ENCODE data around the gene CCR7.
A peak's percentile ranks its signal among the peaks of the same experiment; 100 is the strongest.

Gene CCR7

DNA sequence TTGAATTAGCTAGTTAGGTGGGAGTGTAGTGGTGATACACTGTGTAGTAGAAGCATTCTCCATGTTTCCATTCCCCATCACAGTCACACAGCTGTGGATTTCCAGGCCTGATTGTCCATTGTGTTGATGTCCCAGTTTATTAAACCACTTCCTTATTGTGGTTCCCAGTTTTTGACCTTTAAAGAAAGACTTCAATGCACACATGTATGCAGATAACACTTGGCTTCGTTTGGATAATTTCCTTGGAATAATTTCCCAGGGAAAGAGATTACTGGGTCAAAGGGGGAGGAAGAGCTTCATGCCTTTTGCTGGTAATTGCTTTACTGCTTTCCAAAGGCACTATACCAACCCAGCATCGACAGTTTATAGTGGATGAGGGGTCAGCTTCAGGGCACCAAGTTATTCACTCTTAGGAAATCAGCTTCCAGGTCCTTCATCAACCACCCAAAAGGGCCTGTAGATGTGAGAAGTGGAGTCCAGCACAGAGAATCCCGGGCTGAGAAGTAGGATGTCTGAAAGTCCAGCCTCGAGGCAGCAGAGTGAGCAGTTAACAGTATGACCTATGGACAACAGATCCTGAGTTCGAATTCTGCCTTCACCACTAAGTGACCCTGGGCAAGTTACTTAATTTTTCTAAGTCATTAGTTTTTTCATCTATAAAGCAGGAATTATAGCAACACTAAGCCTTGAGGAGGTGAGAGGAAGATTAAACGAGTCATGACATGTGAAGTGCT, 32.6 kb downstream of the CCR7 start:
- DNase-seq = no peak

DNA sequence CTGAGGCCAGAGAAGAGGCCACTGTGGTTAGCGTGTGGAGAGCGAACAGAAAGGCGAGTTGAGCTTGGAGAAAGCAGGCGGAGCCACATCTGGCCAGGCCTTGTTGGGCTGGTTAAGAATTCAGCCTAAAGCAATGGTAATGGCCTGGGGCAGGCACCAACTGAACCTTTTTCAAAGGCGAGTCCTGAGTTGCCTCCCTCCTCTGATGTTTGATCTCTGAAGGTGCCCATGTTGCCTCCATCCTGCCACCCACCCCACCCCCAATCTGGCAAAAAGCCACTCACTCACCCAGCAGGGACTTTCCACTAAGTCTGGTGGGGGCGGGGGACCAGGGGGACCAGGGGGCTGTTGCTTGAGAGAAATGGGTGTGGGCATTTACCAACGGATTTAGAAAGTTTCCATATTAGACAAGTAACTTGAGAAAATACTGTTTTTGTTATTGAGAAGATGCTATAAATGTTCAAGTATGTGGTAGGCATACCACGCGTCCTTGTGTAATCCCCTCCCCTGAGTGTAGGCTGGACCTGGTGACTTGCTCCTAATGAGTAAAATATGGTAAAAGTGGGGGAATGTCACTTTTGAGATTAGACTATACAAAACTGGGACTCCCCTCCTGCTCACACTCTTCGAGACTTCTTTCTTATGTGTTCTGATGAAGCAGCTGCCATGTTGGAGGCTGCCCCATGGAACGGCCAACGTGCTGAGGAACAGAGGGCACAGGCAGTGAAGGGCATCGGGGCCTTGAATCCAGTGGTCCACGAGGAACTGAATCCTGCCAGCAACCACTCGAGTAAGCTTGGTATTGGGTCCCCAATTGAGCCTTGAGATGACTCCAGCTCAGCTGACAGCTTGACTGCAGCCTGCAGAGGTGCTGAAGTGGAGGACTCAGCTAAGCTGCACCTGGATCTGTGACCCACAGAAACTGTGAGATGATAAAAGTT, 34.0 kb downstream of the CCR7 start:
- DNase-seq = peak; percentile 82

DNA sequence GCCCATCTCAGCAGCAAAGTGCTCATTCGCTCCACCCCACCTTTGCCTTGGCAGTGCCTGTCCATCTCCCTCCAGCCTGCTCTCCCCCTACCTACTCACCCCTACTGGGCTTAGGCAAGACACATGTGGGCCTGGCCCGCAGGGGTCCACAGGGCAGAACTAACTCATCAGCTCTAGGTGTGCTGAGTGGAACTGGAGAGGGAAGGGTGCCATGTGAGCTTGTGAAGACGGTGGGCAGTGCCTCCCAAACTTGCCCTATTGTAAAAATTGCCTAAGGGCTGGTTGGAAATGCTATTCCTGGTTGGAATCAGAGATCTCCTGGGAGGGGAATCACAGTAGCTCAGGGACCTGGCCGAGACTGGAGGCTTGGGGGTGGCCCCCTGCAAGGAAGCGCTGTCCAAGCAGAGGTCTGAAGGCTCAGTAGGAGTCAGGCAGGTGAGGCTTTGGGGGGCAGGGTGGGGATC, 34.7 kb downstream of the CCR7 start:
- no peak for DNase-seq

DNA sequence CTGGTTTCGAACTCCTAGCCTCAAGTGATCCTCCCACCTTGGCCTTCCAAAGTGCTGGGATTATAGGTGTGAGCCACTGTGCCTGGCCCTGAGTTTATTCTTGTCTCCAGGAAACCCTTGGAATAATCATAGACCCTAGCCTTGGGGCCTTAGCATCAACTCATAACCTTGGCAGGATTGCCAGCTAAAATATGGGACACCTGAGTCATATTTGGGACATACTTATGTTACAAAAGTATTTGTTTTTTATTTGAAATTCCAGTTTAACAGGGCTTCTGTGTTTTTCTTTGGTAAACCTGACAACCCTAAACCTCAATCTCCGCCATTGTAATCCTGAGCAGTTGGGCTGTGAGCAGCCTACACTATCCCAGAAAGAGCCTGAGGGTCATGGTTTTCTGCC, 35.3 kb downstream of the CCR7 start:
- no peak for DNase-seq

DNA sequence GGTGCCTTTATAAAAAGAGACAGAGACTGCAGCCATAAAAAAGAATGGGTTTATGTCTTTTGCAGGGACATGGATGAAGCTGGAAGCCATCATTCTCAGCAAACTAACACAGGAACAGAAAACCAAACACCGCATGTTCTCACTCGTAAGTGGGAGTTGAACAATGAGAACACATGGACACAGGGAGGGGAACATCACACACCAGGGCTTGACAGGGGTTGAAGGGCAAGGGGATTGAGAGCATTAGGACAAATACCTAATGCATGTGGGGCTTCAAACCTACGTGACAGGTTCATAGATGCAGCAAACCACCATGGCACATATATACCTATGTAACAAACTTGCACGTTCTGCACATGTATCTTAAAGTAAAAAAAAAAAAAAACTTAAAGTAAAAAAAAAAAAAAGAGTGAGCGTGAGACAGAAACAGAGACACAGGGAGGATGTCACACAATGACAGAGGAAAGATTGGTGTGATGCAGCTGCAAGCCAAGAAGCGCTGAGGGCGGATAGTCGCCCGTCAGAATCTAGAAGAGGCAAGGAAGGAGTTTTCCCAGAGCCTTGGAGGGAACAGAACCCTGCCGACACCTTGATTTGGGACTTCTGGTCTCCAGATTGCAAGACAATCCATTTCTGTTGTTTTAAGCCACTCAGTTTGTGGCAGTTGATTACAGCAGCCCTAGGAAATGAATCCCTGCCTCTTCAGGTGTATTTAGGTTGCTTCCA, 36.4 kb downstream of the CCR7 start:
- DNase-seq = peak; percentile 55

DNA sequence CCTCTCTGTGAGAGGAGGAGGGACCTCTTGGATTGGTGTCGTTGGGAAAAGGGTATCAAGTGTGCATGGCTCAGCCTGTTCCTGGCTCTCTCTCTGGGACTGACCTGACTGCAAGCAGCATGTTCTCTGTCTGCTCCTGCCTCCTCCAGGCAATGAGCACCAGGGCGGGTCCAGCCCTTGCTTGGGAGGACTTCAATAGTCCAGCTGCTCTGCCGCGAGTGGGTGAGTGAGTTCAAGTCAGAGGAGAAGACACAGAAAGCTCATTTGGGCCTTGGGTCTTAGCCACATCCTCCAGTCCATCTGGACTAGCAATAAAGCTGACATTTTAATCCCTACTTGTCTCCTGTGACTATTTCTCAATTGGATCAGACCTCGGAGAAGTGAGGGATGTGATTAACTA, 38.6 kb downstream of the CCR7 start:
- no peak for DNase-seq

DNA sequence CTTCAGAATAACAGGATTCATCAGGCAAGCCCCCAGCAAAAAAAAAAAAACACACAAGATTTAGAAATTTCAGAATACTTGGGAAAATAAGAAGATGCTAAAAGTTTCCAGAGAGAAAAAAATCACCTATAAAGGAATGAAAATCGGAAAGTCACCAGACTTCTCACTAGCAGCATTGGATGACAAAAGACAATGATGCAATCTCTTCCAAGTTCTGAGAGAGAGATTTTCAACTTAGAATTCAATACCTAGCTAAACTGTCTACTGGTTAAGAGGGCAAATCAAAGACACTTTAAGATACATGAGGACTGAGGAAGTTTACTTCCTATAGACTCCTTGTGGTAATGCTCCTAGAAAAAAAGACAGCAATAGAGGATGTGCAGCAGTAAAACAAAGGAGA, 40.0 kb downstream of the CCR7 start:
- DNase-seq = no peak

DNA sequence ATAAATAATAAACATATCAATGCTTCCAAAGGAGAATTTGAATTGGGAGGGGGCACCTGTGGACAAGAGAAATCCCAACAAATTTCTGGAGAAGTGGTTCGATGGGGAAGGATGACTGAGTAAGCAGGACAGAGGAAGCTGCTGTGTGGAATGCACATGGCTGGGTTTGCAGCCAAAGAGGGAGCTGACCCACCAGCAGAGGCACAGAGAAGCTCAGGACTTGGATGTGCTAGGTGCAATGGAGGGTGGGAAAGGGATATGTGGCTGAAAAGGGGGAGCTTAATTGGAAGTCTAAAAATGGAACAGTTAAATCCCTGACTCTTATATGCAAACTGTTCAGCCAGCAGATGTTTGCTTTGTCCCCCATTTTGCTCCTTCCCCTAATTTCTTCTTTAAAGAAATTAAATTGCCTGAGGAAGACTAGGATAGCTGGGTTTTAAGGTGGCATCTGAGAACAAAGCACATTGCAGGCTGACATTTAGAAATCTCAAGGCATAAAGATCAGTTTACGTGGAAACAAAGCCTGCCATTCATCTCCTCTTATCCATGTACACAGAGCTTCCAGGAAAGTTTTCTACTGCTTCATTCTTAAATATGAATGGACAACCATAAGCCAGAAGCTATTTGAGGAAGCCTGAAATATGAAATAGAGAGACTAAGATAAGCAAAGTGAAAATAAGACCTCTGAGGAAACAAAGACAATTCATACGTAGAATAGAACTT, 40.9 kb downstream of the CCR7 start:
- DNase-seq = no peak

DNA sequence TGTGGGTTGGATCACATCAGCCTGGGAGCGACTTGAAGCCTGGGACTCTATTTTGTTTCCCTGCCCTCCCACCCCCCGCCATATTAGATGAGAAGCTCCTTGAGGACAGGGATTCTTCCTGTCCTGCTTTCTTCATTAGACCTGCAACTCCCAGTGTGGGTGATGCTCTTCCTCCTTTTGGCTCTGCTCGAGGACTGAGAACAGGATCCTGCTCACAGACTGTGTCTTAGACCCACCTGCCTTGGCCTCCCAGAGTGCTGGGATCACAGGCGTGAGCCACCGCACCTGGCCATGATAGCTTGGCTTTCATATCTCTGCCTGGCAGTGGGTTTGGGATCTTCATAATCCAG, 42.3 kb downstream of the CCR7 start:
- no peak for DNase-seq

DNA sequence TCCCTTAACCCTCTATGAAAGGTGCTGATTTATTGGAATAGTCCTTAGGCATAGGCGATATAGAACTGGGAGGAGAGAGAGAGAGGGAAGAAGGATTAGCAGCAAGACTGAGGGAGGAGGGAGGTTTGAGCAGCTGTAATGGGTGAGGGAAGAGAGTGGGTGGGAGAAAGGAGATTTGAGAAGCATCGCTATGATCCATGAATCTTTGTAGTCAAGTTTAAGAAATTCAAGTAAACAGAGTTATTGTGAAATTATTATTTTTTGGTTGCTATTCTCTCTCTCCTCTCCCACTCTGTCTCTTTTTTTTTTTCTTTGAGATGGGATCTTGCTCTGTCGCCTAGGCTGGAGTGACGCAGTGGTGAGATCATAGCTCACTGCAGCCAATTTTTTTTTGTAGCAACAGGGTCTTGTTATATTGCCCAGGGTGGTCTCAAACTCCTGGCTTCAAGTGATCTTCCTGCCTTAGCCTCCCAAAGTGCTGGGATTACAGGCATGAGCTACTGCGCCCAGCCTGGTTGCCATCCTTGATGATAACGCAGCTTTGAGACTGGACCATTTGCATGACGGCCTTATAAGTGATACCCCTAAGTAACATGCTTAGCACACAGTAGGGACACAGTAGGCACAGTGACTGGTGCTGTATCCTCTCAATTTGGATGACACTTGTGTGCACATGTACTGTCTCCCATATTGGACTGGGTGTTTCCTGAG, 42.9 kb downstream of the CCR7 start:
- no peak for DNase-seq

DNA sequence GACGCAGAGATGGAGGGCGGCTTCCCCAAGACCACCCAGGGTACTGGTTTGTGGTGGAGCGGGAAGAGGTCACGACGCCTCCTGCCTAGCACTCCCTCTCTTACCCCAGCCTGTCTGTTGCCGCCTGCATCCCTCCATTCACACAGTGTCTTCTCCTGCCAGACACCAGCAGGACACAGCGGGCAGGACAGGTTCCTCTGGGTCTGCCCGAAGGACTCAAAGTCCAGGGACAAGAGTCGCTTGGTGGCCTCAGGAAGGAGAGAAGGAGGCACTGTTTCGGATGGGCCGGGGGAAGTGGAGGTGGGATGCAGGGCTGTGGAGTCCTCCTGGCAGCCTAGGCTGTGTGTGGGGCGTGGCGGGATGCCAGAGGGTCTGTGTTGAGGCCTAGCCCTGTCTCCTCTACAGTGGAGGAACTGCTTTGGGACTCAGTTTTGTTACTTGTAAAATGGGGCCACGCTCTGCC, 44.2 kb downstream of the CCR7 start:
- no peak for DNase-seq

DNA sequence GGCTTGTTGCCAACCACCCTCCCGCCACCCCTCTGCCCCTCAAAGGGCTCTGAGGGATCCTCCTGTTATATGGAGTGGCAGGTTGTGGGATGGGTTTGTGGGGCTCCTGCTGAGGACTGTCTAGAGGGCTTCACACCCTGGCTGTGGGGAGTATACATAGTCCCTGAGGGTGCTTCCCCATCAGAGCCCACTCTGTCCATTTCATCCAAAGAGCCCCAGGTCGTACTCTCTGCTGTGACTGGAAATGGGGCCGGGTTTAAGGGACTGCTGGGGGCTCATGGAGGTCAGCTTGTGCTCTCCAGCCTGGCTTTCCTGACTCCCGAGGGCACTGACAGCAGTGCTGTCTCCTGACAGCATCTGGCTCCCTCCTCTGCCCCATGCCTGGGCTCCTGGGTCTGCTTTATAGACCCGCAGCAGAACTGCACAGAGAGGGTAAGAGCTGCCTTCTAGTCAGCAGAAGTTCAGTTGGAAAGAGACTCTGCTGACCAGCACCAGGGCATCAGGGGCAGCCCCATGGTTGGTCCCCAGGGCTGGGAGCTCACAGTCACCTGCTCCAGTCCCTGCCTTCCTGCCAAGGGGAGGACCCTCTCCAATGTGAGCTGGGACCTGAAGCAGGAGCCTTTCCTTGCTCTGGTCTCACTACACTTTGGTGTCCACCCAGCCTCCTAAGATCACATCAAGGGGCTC, 46.0 kb downstream of the CCR7 start:
- DNase-seq = no peak

DNA sequence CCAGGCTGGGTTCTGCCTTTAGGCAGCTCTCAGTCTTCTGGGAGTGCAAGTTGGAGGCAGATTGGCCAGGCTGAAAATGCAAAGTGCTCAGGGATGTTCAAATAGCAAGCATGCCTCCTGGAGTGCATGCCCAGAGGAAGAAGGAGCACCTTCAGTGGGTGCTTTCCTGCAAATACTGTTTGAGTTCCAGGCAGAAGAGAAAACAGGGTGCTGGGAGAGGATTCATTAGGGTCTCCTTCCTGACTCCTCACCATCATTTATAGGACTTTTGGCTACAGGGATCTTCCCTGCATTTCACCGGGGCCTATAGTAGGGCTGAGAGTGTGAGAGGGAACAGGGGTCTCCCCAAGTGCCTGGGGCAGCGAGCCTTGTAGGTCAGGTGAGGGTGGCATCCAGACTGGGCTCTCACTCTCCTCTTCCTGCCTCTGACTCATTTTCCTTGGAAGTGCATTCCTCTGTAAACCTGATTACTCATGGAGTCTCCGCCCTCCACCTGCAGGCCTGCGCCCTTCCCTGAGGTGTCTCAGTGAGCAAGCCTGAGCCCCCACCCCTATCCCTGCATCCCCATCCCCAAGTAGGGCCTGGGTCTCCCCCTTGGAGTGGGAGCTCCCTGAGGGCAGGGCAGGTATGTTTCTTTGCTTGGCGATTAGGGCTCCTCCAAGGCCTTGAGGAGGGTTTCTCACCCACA, 46.7 kb downstream of the CCR7 start:
- no peak for DNase-seq

DNA sequence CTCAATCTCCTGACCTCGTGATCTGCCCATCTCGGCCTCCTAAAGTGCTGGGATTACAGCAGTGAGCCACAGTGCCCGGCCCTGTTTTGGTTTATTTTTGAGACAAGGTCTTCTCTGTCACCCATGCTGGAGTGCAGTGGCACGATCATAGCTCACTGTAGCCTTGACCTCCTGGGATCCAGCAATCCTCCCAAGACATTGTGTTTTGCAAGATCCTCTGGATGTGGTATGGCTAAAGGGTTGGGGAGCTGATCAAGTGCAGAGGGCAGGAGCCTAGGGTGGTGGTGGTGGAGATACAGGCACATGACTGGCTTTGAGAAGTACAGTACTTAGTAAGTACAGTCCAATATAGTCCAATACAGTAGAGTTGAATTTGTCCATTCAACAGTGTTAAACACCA, 47.3 kb downstream of the CCR7 start:
- no peak for DNase-seq

DNA sequence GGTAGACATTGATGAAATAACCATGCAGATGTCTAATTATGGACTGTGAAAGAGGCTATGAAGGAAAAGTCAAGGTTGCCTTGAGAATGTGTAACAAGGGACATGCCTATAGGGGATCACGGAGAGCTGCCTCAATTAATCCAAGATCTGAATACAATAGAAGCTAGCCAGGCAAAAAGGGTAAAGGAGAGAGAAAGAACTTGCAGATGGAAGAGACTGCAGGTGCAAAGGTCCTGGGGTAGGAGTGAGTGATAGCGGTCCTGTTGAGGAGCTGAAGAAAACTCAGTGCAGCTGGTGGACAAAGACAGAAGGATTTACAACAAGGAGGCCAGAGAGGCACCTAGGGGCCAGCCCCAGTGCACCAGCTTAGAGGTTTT, 48.0 kb downstream of the CCR7 start:
- DNase-seq = no peak

DNA sequence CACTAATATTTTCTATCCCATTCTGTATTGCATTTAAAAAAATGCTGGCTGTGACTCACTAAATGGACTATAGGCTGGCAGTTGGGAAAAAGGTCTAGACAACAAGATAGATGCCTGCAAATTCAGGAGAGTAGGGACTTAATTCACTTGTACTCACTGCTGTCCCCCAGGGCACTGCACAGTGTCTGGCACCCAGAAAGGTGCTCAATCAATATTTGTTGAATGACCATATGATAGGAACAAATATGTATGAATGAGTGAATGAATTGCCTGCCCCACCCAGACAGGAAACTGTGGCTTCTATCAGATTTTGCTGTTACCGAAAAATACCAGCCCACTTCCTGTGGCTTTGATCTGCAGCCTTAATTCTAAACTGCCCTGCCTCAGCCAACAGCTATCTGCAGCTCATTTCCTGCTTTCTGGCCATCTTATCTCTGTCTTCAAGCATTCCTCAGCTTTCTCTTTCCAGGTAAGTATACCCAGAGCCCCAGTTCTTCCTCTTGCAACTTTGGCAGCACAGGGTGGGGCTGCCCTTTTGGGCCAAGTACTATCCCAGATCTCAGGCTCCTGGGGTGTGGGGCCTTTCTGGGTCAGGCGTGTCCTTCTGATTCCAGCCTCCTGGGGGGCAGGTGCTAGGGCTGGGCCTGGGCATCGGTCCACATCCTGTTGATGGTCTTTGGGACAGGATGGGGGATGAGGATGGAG, 48.5 kb downstream of the CCR7 start:
- peak; percentile 86 for DNase-seq

DNA sequence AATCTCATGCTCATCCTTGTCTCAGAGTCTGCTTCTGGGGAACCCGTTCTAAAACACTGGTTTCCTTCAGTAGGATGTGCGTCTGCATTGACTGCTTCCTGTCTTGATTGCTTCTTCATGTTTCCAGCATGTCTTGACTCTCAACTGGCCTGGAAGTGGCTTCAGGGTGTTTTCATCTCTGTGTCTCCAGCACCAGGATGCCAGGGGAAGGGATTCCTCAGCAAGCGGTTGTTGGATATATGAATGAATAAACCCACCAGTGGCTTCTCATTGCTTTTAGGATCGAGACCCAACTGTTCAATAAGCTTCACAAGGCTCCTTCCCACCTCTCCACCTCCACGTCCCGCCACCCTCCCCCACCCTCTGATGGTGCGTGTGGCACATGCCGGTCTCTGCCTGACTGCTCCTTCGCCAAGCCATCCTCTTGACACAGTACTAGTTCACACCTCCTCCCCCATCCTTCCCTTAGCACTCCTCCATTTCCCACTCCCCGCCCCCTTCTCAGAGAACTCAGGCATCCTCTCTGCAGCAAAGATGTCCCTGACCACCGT, 49.7 kb downstream of the CCR7 start:
- DNase-seq = peak; percentile 63

DNA sequence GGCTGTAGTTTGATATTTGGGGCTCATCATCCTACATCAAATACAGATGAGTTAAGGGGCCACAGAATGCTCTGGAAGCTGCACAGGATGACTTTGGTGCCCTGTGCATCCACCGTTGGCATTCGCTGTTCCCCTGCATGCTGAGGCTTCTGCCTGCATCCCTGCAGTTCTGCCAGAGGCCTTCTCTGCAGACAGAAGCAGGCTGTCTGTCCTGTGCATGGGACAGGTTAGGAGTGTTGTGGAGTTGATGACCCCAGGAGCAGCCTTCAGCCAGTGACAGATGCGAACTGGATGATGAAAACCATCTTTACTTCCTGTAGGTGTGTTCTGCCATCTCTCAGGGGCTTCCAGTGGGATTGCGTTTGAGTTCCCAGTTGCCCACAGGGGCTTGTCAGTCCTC, 50.3 kb downstream of the CCR7 start:
- DNase-seq = no peak

DNA sequence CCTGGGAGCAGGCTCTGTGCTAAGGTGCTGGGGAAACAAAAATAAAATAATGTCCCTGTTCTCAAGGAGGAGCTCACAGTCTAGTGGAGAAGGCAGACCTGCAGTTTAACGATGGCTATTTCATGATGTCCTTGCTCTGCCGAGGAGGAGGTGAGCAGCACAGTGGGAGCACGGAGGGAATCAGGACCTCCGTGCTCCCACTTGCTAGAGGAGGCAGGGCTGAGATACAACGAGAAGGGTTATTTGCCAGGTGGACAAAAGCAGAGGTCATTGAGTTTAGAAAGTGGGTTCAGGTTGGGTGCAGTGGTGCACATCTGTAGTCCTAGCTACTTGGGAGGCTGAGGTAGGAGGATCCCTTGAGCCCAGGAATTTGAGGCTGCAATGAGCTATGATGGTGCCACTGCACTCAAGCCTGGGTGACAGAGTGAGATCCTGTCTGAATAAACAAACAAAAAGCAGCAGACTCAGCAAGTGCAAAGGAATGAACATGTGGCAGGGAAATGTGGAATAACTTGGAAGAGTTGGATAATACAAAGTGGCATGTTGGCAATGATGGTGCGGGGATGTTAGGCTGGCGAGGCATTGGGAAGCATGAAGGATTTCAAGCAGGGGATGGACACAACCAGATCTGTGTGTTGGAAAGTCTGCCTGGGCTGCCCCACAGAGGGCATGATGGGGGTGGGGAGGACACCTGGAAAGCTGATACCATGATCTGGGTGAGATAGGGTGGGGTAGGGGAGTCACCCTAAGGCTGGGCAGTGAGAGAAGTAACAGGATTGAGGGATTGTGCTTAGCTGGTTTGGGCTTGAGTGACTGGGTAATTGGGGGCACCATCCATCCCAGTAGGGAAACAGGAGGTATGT, 51.0 kb downstream of the CCR7 start:
- DNase-seq = no peak
